H9 (cell line): ENCODE measurements around the gene RUNDC1. TPM values are rescaled to one million over a fixed set of nuclear protein-coding genes. Genes with fewer than 3 reads are reported as not detected.
A peak's percentile ranks its signal among the peaks of the same experiment; 100 is the strongest.

Source experiments
- DNase-seq: peaks from one replicate; pipeline ENCODE4 v3.0.0-alpha.2; 2017
- H2AFZ ChIP-seq: one replicate; pipeline ENCODE4 v1.6.1; 2013; ENCODE audit warnings: mild to moderate bottlenecking, low read length, control low read depth, moderate library complexity
- H2AK5ac ChIP-seq: 2 replicates; pipeline ENCODE4 v1.6.1; 2013; ENCODE audit warnings: low read length, control low read depth, mixed read lengths; ENCODE audit not compliant: insufficient read length
- H2BK120ac ChIP-seq: one replicate; pipeline ENCODE4 v1.6.1; 2013; ENCODE audit warnings: low read depth, mild to moderate bottlenecking, low read length, control low read depth, inconsistent platforms; ENCODE audit not compliant: poor library complexity, severe bottlenecking
- H2BK12ac ChIP-seq: 2 replicates; pipeline ENCODE4 v1.6.1; 2013; ENCODE audit warnings: low read length, control low read depth, mixed read lengths, low read depth; ENCODE audit not compliant: insufficient read length
- H2BK15ac ChIP-seq: 2 replicates; pipeline ENCODE4 v1.6.1; 2013; ENCODE audit warnings: low read depth, low read length, control low read depth
- H2BK20ac ChIP-seq: one replicate; pipeline ENCODE4 v1.6.1; 2013; ENCODE audit warnings: low read depth, mild to moderate bottlenecking, low read length, control low read depth, inconsistent platforms; ENCODE audit not compliant: poor library complexity, severe bottlenecking
- H2BK5ac ChIP-seq: 2 replicates; pipeline ENCODE4 v1.6.1; 2013; ENCODE audit warnings: low read length, control low read depth, mixed read lengths; ENCODE audit not compliant: insufficient read length
- H3K14ac ChIP-seq: 2 replicates; pipeline ENCODE4 v1.6.1; 2013; ENCODE audit warnings: low read length, control low read depth; ENCODE audit not compliant: insufficient read depth
- H3K18ac ChIP-seq: 2 replicates; pipeline ENCODE4 v1.6.1; 2013; ENCODE audit warnings: low read depth, mild to moderate bottlenecking, mixed read lengths, low read length, control low read depth; ENCODE audit not compliant: insufficient read length
- H3K23ac ChIP-seq: 2 replicates; pipeline ENCODE4 v1.6.1; 2013; ENCODE audit warnings: low read length, control low read depth, mixed read lengths, low read depth; ENCODE audit not compliant: insufficient read length
- H3K23me2 ChIP-seq: 2 replicates; pipeline ENCODE4 v1.6.1; 2013; ENCODE audit warnings: low read depth, mild to moderate bottlenecking, mixed read lengths, low read length, control low read depth; ENCODE audit not compliant: insufficient read length, poor library complexity, severe bottlenecking
- H3K27ac ChIP-seq: 2 replicates; pipeline ENCODE4 v1.5.1; 2013; ENCODE audit warnings: low read length, control low read depth, mixed read lengths, low read depth; ENCODE audit not compliant: insufficient read length
- H3K27me3 ChIP-seq: 2 replicates; pipeline ENCODE4 v1.6.1; 2013; ENCODE audit warnings: low read length, control low read depth, inconsistent platforms; ENCODE audit not compliant: insufficient read depth
- H3K4ac ChIP-seq: 2 replicates; pipeline ENCODE4 v1.6.1; 2013; ENCODE audit warnings: low read depth, mild to moderate bottlenecking, control low read depth, inconsistent platforms, low read length, moderate library complexity
- H3K4me1 ChIP-seq: 2 replicates; pipeline ENCODE4 v1.6.1; 2013; ENCODE audit warnings: low read length, control low read depth, inconsistent platforms; ENCODE audit not compliant: insufficient read depth
- H3K4me2 ChIP-seq: 2 replicates; pipeline ENCODE4 v1.6.1; 2013; ENCODE audit warnings: low read length, control low read depth, mixed read lengths; ENCODE audit not compliant: insufficient read length, insufficient read depth
- H3K56ac ChIP-seq: 2 replicates; pipeline ENCODE4 v1.6.1; 2013; ENCODE audit warnings: low read depth, mild to moderate bottlenecking, mixed read lengths, low read length, control low read depth; ENCODE audit not compliant: insufficient read length
- H3K79me1 ChIP-seq: 2 replicates; pipeline ENCODE4 v1.6.1; 2013; ENCODE audit warnings: low read depth, mild to moderate bottlenecking, moderate library complexity, low read length, control low read depth, inconsistent platforms; ENCODE audit not compliant: insufficient read depth, poor library complexity, severe bottlenecking
- H3K79me2 ChIP-seq: 2 replicates; pipeline ENCODE4 v1.6.1; 2013; ENCODE audit warnings: low read length, control low read depth, inconsistent platforms; ENCODE audit not compliant: insufficient read depth
- H3K9ac ChIP-seq: 2 replicates; pipeline ENCODE4 v1.6.1; 2013; ENCODE audit warnings: low read length, control low read depth, mixed read lengths; ENCODE audit not compliant: insufficient read length; ENCODE audit errors: extremely low read depth
- H3K9me3 ChIP-seq: one replicate; pipeline ENCODE4 v1.6.1; 2013; ENCODE audit warnings: low read depth, low read length, inconsistent platforms; ENCODE audit not compliant: control insufficient read depth
- H3T11ph ChIP-seq: one replicate; pipeline ENCODE4 v1.6.1; 2013; ENCODE audit warnings: mild to moderate bottlenecking, low read length, control low read depth, inconsistent platforms
- H4K20me1 ChIP-seq: one replicate; pipeline ENCODE4 v1.6.1; 2013; ENCODE audit not compliant: control insufficient read depth, insufficient read length, insufficient read depth
- H4K5ac ChIP-seq: 2 replicates; pipeline ENCODE4 v1.6.1; 2013; ENCODE audit warnings: low read depth, mild to moderate bottlenecking, mixed read lengths, low read length, control low read depth; ENCODE audit not compliant: insufficient read length
- H4K8ac ChIP-seq: replicated peaks from 2 replicates; pipeline ENCODE4 v1.6.1; 2013; ENCODE audit warnings: low read length, control low read depth, mixed read lengths, low read depth; ENCODE audit not compliant: insufficient read length
- H4K91ac ChIP-seq: 2 replicates; pipeline ENCODE4 v1.6.1; 2013; ENCODE audit warnings: low read depth, mild to moderate bottlenecking, moderate library complexity, mixed read lengths, low read length, control low read depth; ENCODE audit not compliant: insufficient read length
- H3K27ac Mint-ChIP-seq, 3 experiments: 2 replicates in 2 of 3; 3 replicates in 1 of 3; pipeline ENCODE4 v1.8.0; 2020 to 2021; ENCODE audit warnings: mixed read lengths in 3 of 3, mild to moderate bottlenecking in 1 of 3, moderate library complexity in 1 of 3
- H3K27me3 Mint-ChIP-seq: 2 replicates; pipeline ENCODE4 v1.8.0; 2021; ENCODE audit warnings: low read depth, mild to moderate bottlenecking, moderate library complexity, mixed read lengths
- H3K36me3 Mint-ChIP-seq, 3 experiments: 2 replicates in 2 of 3; 3 replicates in 1 of 3; pipeline ENCODE4 v1.8.0; 2020 to 2021; ENCODE audit warnings: low read depth in 3 of 3, mixed read lengths in 3 of 3; ENCODE audit not compliant: insufficient read depth in 1 of 3
- H3K4me1 Mint-ChIP-seq, 2 experiments: 2 replicates each; pipeline ENCODE4 v1.8.0; 2020; ENCODE audit warnings: mixed read lengths in 2 of 2
- H3K4me3 Mint-ChIP-seq, 2 experiments: 2 replicates in 1 of 2; 3 replicates in 1 of 2; pipeline ENCODE4 v1.8.0; 2020 to 2021; ENCODE audit warnings: mild to moderate bottlenecking in 2 of 2, mixed read lengths in 2 of 2, moderate library complexity in 1 of 2
- H3K9me3 Mint-ChIP-seq, 2 experiments: 2 replicates in 1 of 2; 3 replicates in 1 of 2; pipeline ENCODE4 v1.8.0; 2020; ENCODE audit warnings: mild to moderate bottlenecking in 2 of 2, mixed read lengths in 2 of 2, moderate library complexity in 1 of 2
- CTCF ChIP-seq: fragments of 200-600 bp; sonication (generic); conservative IDR thresholded peaks from 3 replicates; pipeline ENCODE4 v1.8.0; 2021; ENCODE audit warnings: antibody characterized with exemption, mild to moderate bottlenecking
- WGBS: extraction: QIAGEN DNeasy Blood & Tissue Kit; methylation state at CpG from one replicate; pipeline ENCODE4 v1.1.7; 2013; ENCODE audit warnings: missing lambda C conversion rate, low lambda C conversion rate, mixed read lengths; ENCODE audit not compliant: insufficient read length; ENCODE audit errors: extremely low coverage; 5-methylcytosine and 5-hydroxymethylcytosine counted together
- total RNA-seq: library from RNA; stranded (reverse); gene quantifications from 2 replicates; pipeline ENCODE4 v1.2.1, GENCODE V29; 2021

RUNDC1 gene
- total RNA-seq, 1 experiment from 2014 or later: 18.8 TPM

- H3K9me3 Mint-ChIP-seq: no peaks in the 10 kb centered on the region
- H4K91ac ChIP-seq: no peak overlapping the region
- no peaks in the 10 kb centered on the region for H4K20me1 ChIP-seq
- no peaks in the 10 kb centered on the region for H3K36me3 Mint-ChIP-seq
- no peak overlapping the region for H4K8ac ChIP-seq
- H4K5ac ChIP-seq: no peak overlapping the region
- no peak overlapping the region for H3K14ac ChIP-seq
- peaks cover 4% of the 10 kb centered on the region for H3K27me3 Mint-ChIP-seq
- no peak overlapping the region for H3T11ph ChIP-seq
- H3K4me1 ChIP-seq: no peaks in the 10 kb centered on the region
- H3K23ac ChIP-seq: no peak overlapping the region
- no peak overlapping the region for H3K4me3 Mint-ChIP-seq
- no peak overlapping the region for H3K4ac ChIP-seq
- H3K79me2 ChIP-seq: no peaks in the 10 kb centered on the region
- peak; percentile 90 for TF ChIP-seq CTCF
- no peak overlapping the region for H3K56ac ChIP-seq
- H3K79me1 ChIP-seq: no peaks in the 10 kb centered on the region
- H3K4me2 ChIP-seq: no peak overlapping the region
- DNase-seq: peak; percentile 85
- no CpG with 5 or more reads among the region's 9 CpGs for WGBS
- no peak overlapping the region for H3K9ac ChIP-seq
- no peaks in the 10 kb centered on the region for H3K23me2 ChIP-seq
- H2BK5ac ChIP-seq: no peak overlapping the region
- peak overlapping the region in 1 of 3 experiments; percentile 72; a peak in 1 of 7 replicates for H3K27ac Mint-ChIP-seq
- no peak overlapping the region for H2AFZ ChIP-seq
- H2BK12ac ChIP-seq: no peak overlapping the region
- H3K27me3 ChIP-seq: no peaks in the 10 kb centered on the region
- H3K27ac ChIP-seq: no peak overlapping the region
- H2BK15ac ChIP-seq: no peak overlapping the region
- no peaks in the 10 kb centered on the region for H3K9me3 ChIP-seq
- no peak overlapping the region for H2AK5ac ChIP-seq
- no peak overlapping the region for H2BK120ac ChIP-seq
- H2BK20ac ChIP-seq: no peak overlapping the region
- no peak overlapping the region for H3K18ac ChIP-seq
- 0 out of 4 replicates have a peak, but pooled peaks cover 0 to 2% of the 10 kb centered on the region in 2 experiments for H3K4me1 Mint-ChIP-seq
Measured at GRCh38 chr17:42937712-42938596, 42.4 kb upstream of the RUNDC1 start.
